ENCODE data around the gene PLPP2.
"Not testable (repeated sequence)": the region's sequence is repeated elsewhere in the genome, so short reads cannot be mapped to it uniquely, and the experiment has no call there.

PLPP2 gene

DNA sequence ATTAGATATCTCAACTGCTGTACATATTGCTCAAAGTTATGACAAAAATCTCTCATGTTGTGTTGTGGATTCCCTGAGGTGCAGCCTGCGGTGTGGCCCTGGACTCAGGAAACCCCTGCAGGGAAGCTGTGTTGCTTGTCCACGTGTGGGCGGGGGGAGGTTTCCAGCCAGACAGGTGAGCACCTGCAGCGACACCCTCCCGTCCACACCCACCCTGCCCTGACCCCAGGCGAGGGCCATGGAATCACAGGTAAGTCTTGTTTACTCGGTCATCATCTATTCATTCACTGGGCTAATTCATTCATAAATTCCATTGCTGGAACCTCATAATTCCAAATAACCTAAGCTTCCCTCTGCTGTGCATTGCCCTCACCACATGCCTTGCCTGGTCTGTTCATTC lies 14.1 kb downstream of the PLPP2 start:
- TF ChIP-seq, protein P1, sequence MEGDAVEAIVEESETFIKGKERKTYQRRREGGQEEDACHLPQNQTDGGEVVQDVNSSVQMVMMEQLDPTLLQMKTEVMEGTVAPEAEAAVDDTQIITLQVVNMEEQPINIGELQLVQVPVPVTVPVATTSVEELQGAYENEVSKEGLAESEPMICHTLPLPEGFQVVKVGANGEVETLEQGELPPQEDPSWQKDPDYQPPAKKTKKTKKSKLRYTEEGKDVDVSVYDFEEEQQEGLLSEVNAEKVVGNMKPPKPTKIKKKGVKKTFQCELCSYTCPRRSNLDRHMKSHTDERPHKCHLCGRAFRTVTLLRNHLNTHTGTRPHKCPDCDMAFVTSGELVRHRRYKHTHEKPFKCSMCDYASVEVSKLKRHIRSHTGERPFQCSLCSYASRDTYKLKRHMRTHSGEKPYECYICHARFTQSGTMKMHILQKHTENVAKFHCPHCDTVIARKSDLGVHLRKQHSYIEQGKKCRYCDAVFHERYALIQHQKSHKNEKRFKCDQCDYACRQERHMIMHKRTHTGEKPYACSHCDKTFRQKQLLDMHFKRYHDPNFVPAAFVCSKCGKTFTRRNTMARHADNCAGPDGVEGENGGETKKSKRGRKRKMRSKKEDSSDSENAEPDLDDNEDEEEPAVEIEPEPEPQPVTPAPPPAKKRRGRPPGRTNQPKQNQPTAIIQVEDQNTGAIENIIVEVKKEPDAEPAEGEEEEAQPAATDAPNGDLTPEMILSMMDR (IDR thresholded peaks at IDR 0.05; ENCODE audit: low read depth, low read length) = no peak
- TF ChIP-seq, protein P2, sequence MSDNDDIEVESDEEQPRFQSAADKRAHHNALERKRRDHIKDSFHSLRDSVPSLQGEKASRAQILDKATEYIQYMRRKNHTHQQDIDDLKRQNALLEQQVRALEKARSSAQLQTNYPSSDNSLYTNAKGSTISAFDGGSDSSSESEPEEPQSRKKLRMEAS (IDR thresholded peaks at IDR 0.05; ENCODE audit: low read depth, low read length) = no peak
- TF ChIP-seq MYC (IDR thresholded peaks at IDR 0.05; ENCODE audit: low read depth, low read length) (no peak), POLR2A (IDR thresholded peaks at IDR 0.05; ENCODE audit: extremely low read depth, insufficient read length) (no peak)
- DNase-seq (ENCODE audit: low read depth) = no peak
- no peak overlapping the region for H3K4me3 ChIP-seq (ENCODE audit: low read depth, low read length)

DNA sequence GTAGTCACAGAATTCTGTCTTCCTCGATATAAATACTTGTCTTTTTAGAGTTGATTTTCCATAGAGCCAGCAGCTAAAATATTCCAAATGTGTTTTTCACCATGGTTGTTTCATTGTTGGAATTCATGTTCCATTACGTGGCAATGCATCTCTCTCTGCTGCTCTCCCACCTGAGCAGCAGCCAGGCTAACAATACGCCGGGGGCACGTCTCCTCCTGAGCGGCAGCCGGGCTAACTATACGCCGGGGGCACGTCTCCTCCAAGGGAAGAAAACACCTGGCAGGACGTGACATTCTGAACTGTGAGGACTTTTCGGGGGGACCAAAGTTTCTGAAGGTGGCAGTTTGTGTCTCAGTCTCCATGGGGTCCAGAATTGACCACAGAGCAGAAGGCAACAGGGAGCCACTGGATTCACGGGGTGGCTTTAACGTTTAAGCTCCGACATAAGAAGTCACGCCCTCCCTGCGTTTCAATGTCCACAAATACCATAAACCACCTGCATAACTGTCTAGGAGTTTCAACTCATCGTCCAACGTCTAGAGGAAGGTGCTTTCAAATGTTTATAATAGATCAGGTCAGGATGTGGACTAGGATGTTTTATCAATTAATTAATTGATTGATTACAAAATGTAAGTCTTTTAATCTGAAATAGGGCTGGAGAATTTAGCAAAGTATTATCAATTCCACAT lies 15.1 kb downstream of the PLPP2 start:
- TF ChIP-seq, protein P1 (IDR thresholded peaks at IDR 0.05; ENCODE audit: low read depth, low read length) = no peak
- TF ChIP-seq POLR2A (IDR thresholded peaks at IDR 0.05; ENCODE audit: extremely low read depth, insufficient read length) = no peak
- TF ChIP-seq, protein P2 (IDR thresholded peaks at IDR 0.05; ENCODE audit: low read depth, low read length) = no peak
- no peak for TF ChIP-seq MYC (IDR thresholded peaks at IDR 0.05; ENCODE audit: low read depth, low read length)
- H3K4me3 ChIP-seq (ENCODE audit: low read depth, low read length) = no peak overlapping the region
- no peak for DNase-seq (ENCODE audit: low read depth)

DNA sequence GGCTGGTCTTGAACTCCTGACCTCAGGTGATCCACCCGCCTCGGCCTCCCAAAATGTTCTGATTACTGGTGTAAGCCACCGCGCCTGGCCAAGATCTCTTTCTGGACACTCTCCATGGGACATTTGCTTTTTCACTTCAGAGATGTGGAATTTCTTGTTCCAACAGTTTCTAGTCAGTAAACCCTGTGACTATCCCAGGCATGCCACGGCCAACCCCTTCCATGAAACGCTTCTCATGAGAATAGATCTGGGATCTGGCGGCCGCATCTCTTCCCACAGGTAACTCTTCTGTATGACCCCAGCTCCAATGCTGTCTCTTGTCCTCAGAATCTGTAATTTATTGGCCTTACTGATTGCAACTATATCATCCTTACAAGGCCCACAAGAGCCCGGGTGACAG lies 16.2 kb downstream of the PLPP2 start:
- DNase-seq (ENCODE audit: low read depth) = no peak
- TF ChIP-seq POLR2A (IDR thresholded peaks at IDR 0.05; ENCODE audit: extremely low read depth, insufficient read length) = no peak
- TF ChIP-seq MYC (IDR thresholded peaks at IDR 0.05; ENCODE audit: low read depth, low read length) = no peak
- TF ChIP-seq, protein P2 (IDR thresholded peaks at IDR 0.05; ENCODE audit: low read depth, low read length) = no peak
- TF ChIP-seq, protein P1 (IDR thresholded peaks at IDR 0.05; ENCODE audit: low read depth, low read length) = no peak
- H3K4me3 ChIP-seq (ENCODE audit: low read depth, low read length) = no peak overlapping the region

DNA sequence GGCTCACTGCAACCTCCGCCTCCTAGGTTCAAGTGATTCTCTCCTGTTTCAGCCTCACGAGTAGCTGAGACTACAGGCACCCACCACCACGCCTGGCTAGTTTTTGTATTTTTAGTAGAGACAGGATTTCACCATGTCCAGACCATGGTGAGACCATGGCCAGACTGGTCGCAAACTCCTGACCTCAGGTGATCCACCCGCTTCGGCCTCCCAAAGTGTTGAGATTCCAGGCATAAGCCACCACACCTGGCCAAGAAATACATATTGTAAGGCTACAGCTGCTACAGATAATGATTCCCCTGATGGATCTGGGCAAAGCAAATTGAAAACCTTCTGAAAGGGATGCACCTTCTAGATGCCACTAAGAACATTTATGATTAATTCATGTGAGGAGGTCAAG lies 17.8 kb downstream of the PLPP2 start:
- no peak for DNase-seq (ENCODE audit: low read depth)
- no peak overlapping the region for H3K4me3 ChIP-seq (ENCODE audit: low read depth, low read length)

DNA sequence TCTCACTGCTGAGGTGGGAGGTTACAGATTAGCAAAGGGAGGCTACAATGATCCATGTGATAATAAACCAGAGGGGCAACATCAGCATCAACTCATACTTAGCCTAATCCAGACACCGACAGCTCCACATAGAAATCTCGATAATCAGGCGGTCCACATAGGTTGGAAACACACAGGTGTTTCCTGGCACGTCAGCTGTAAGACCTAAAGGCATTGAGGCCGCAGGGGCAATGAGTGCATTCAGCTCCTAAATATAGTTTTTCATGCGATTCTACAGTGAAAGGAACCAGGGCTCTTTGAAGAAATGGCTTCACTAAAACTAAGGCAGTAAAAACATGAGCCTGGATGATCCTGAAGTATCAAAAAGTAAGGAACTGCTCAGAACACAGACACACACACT lies 19.3 kb downstream of the PLPP2 start:
- TF ChIP-seq, protein P1 (IDR thresholded peaks at IDR 0.05; ENCODE audit: low read depth, low read length) = no peak
- TF ChIP-seq, protein P2 (IDR thresholded peaks at IDR 0.05; ENCODE audit: low read depth, low read length) = no peak
- DNase-seq (ENCODE audit: low read depth) = no peak
- no peak overlapping the region for H3K4me3 ChIP-seq (ENCODE audit: low read depth, low read length)

More for the DNA sequence above, 17.8 kb downstream of the PLPP2 start:
- TF ChIP-seq, protein P2 (IDR thresholded peaks at IDR 0.05; ENCODE audit: low read depth, low read length) = no peak
- TF ChIP-seq MYC (IDR thresholded peaks at IDR 0.05; ENCODE audit: low read depth, low read length) = no peak
- TF ChIP-seq, protein P1 (IDR thresholded peaks at IDR 0.05; ENCODE audit: low read depth, low read length) = no peak
- TF ChIP-seq POLR2A (IDR thresholded peaks at IDR 0.05; ENCODE audit: extremely low read depth, insufficient read length) = no peak

DNA sequence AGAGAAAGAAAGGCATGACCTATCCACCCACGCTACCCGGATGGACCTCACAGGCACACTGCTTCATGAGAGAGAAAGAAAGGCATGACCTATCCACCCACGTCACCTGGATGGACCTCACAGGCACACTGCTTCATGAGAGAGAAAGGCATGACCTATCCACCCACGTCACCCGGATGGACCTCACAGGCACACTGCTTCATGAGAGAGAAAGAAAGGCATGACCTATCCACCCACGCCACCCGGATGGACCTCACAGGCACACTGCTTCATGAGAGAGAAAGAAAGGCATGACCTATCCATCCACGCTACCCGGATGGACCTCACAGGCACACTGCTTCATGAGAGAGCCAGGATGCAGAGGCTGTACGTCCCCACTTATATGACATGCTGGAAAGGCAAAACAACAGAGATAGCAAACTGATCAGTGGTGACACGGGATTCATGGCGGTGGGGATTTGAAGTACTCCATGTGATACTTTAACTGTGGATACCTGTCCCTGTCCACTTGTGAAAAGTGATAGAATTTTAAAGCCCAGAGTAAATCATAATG lies 20.4 kb downstream of the PLPP2 start:
- H3K4me3 ChIP-seq (ENCODE audit: low read depth, low read length); DNase-seq (ENCODE audit: low read depth): not testable (repeated sequence)

Data from NB4 (cell line).